Skeletal muscle tissue (tissue), 4 donors: ENCODE results near the gene STAG2. TPM values are rescaled to one million over a fixed set of nuclear protein-coding genes. Genes with fewer than 3 reads are reported as not detected.
"Not testable (repeated sequence)": the region's sequence is repeated elsewhere in the genome, so short reads cannot be mapped to it uniquely, and the experiment has no call there.

ENCODE experiments used
- H3K27ac ChIP-seq: one replicate; pipeline ENCODE4 v1.7.0; 2013; ENCODE audit warnings: mild to moderate bottlenecking, low read depth, low read length, inconsistent platforms
- H3K27me3 ChIP-seq, 3 donors: one replicate each; pipeline ENCODE4 v1.7.0; 2013; ENCODE audit warnings: low read length in 3 of 3; ENCODE audit not compliant: control insufficient read depth in 3 of 3, insufficient read depth in 3 of 3
- H3K36me3 ChIP-seq, 3 donors: one replicate each; pipeline ENCODE4 v1.7.0; 2013; ENCODE audit warnings: low read length in 3 of 3; ENCODE audit not compliant: control insufficient read depth in 3 of 3, insufficient read depth in 3 of 3
- H3K4me1 ChIP-seq, 3 donors: one replicate each; pipeline ENCODE4 v1.7.0; 2013; ENCODE audit warnings: low read length in 3 of 3, mild to moderate bottlenecking in 3 of 3; ENCODE audit not compliant: control insufficient read depth in 3 of 3, insufficient read depth in 3 of 3
- H3K4me3 ChIP-seq, 3 donors: one replicate each; pipeline ENCODE4 v1.7.0; 2013; ENCODE audit warnings: low read length in 3 of 3
- H3K9ac ChIP-seq, 3 donors: one replicate each; pipeline ENCODE4 v1.7.0; 2013; ENCODE audit warnings: low read length in 3 of 3, mild to moderate bottlenecking in 3 of 3, moderate library complexity in 2 of 3, low read depth in 1 of 3
- H3K9me3 ChIP-seq, 3 donors: one replicate each; pipeline ENCODE4 v1.7.0; 2013; ENCODE audit warnings: low read length in 3 of 3; ENCODE audit not compliant: control insufficient read depth in 3 of 3
- total RNA-seq: library from RNA; depleted of rRNA; stranded (reverse); fragments of >200 nt; gene quantifications from one replicate; pipeline ENCODE4 v1.2.3, GENCODE V29; 2014
- donor health status: Osteomylitis.

Gene STAG2
- total RNA-seq, 1 donor from 2014 or later, result 67.8 TPM

DNA sequence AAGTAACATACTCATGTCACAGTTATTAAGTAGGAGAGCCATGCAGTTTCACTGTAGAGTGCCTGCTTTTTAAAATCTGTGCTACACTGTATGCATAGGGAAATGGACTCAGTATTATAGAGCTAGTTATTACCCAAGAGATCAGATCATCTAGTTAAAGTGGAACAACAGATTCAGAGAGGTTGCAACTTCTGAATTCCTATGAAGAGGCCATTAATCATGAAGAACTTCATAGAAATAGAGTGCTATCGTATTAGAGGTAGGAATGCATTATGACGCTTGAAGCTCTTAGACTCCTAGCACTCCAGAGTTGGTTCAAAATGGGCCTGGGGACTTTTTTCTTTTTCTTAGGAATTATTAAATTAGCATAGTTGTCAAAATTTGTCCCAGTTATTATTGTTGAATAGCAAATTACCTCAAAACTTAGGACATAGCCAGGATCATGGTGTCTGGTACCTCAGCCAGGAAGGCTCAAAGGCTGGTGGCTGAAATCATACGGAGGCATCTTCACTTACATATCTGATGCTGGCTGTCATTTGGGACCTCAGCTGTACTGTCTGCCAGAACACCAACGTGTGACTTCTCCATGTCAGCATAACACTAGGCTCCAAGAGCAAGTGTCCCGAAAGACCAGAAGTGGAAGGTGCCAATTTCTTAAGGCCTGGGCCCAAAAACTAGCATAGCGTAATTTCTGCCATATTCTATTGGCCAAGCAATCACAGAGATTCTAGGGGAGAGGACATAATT, 125.7 kb downstream of the STAG2 start:
- Histone ChIP-seq H3K4me3 (no peak overlapping the region), H3K36me3 (peaks cover 3 to 13% (median 13%) of the 10 kb centered on the region in 3 donors), H3K4me1 (peaks cover 0 to 5% (median 3%) of the 10 kb centered on the region in 3 donors), H3K9ac (no peak overlapping the region), H3K27ac (no peak overlapping the region), H3K9me3 (no peaks in the 10 kb centered on the region), H3K27me3 (no peaks in the 10 kb centered on the region)

- Histone ChIP-seq H3K4me1 (no peaks in the 10 kb centered on the region), H3K27me3 (no peaks in the 10 kb centered on the region), H3K27ac (no peak overlapping the region), H3K9ac (no peak overlapping the region), H3K9me3 (no peaks in the 10 kb centered on the region), H3K36me3 (peaks cover 3 to 13% (median 11%) of the 10 kb centered on the region in 3 donors), H3K4me3 (no peak overlapping the region)
Observed at GRCh38 chrX:124093222-124093621, 131.7 kb downstream of the STAG2 start.

GRCh38 chrX:124097116-124097515, 135.6 kb downstream of the STAG2 start:
- Histone ChIP-seq H3K9ac (no peak overlapping the region), H3K27ac (no peak overlapping the region), H3K4me1 (no peaks in the 10 kb centered on the region), H3K4me3 (no peak overlapping the region), H3K9me3 (no peaks in the 10 kb centered on the region), H3K27me3 (no peaks in the 10 kb centered on the region), H3K36me3 (peaks cover 0 to 7% (median 0%) of the 10 kb centered on the region in 3 donors)

GRCh38 chrX:124098089-124098488, 136.6 kb downstream of the STAG2 start:
- Histone ChIP-seq H3K27me3 (no peaks in the 10 kb centered on the region), H3K27ac (no peak overlapping the region), H3K4me3 (no peak overlapping the region), H3K9me3 (no peaks in the 10 kb centered on the region), H3K9ac (no peak overlapping the region), H3K36me3 (peaks cover 0 to 7% (median 0%) of the 10 kb centered on the region in 3 donors), H3K4me1 (no peaks in the 10 kb centered on the region)

DNA sequence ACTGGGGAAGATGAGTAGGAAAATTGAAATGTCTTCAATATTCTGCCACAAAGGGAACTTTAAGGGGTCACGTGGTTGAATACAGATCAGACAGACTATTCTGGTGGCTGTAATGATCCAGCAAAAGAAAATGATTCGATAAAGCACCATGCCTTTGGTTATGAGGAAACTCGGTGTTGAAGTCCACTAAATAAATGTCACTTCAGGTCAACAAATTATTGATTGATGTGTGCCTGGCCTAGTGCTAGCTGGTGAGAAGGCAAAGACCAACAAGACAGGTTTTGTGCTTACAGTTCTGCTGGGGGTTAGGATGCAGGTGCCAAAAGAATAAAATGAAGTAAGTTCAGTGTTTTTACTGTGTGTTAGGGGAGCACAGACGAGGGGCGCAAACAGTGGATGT, 142.5 kb downstream of the STAG2 start:
- no peaks in the 10 kb centered on the region for H3K27me3 ChIP-seq
- H3K9me3 ChIP-seq, result no peaks in the 10 kb centered on the region
- no peaks in the 10 kb centered on the region for H3K36me3 ChIP-seq
- H3K27ac ChIP-seq, result no peak overlapping the region
- no peak overlapping the region for H3K9ac ChIP-seq
- no peaks in the 10 kb centered on the region for H3K4me1 ChIP-seq
- no peak overlapping the region for H3K4me3 ChIP-seq

DNA sequence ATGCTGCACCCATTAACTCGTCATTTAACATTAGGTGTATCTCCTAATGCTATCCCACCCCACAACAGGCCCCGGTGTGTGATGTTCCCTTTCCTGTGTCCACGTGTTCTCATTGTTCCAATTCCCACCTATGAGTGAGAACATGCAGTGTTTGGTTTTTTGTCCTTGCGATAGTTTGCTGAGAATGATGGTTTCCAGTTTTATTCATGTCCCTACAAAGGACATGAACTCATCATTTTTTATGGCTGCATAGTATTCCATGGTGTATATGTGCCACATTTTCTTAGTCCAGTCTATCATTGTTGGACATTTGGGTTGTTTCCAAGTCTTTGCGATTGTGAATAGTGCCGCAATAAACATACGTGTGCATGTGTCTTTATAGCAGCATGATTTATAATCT, 143.0 kb downstream of the STAG2 start:
- not testable (repeated sequence) for H3K4me1 ChIP-seq, H3K36me3 ChIP-seq, H3K9me3 ChIP-seq, H3K27ac ChIP-seq, H3K27me3 ChIP-seq, H3K4me3 ChIP-seq, H3K9ac ChIP-seq

- Histone ChIP-seq H3K9me3 (no peaks in the 10 kb centered on the region), H3K9ac (no peak overlapping the region), H3K36me3 (no peaks in the 10 kb centered on the region), H3K4me1 (no peaks in the 10 kb centered on the region), H3K27ac (no peak overlapping the region), H3K4me3 (no peak overlapping the region), H3K27me3 (no peaks in the 10 kb centered on the region)
Observed at GRCh38 chrX:124113621-124114600, 152.4 kb downstream of the STAG2 start.

DNA sequence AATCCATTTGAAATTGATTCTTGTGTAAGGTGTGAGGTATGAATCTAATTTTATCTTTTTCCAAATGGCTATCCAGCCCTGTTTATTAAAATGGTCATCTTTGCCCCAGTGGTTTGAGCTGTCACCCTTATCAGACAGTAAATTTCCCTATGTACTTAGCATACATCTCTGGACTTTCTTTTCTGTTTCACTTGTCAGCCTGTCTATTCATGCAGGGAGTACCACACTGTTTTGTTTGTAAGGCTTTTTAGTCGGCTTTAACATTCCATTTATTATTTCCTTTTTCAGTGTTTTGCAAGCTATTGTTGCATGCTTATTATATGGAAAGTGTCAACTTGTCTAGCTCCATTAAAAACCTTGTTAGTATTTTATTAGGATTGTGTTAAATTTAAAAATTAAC, 155.8 kb downstream of the STAG2 start:
- Histone ChIP-seq H3K9me3 (no peaks in the 10 kb centered on the region), H3K9ac (no peak overlapping the region), H3K4me1 (no peaks in the 10 kb centered on the region), H3K27ac (no peak overlapping the region), H3K27me3 (no peaks in the 10 kb centered on the region), H3K36me3 (no peaks in the 10 kb centered on the region), H3K4me3 (no peak overlapping the region)

- no peaks in the 10 kb centered on the region for H3K9me3 ChIP-seq
- no peak overlapping the region for H3K9ac ChIP-seq
- H3K36me3 ChIP-seq, result no peaks in the 10 kb centered on the region
- no peaks in the 10 kb centered on the region for H3K27me3 ChIP-seq
- H3K4me3 ChIP-seq, result no peak overlapping the region
- no peaks in the 10 kb centered on the region for H3K4me1 ChIP-seq
- no peak overlapping the region for H3K27ac ChIP-seq
Observed at GRCh38 chrX:124125471-124125870, 164.0 kb downstream of the STAG2 start.

GRCh38 chrX:124127496-124127895, 166.0 kb downstream of the STAG2 start:
- Histone ChIP-seq H3K9me3 (no peaks in the 10 kb centered on the region), H3K4me3 (no peak overlapping the region), H3K9ac (no peak overlapping the region), H3K27ac (no peak overlapping the region), H3K27me3 (no peaks in the 10 kb centered on the region), H3K36me3 (no peaks in the 10 kb centered on the region), H3K4me1 (no peaks in the 10 kb centered on the region)
